GM12801 (cell line): Measurements from ENCODE around the gene UHRF2.

Experiments
- TF ChIP-seq, protein P1 (sequence below): IDR thresholded peaks from one replicate; pipeline ENCODE4 v1.5.1; 2011; ENCODE audit warnings: control low read depth; ENCODE audit not compliant: insufficient read length; ENCODE audit errors: extremely low read depth

UHRF2 gene

DNA sequence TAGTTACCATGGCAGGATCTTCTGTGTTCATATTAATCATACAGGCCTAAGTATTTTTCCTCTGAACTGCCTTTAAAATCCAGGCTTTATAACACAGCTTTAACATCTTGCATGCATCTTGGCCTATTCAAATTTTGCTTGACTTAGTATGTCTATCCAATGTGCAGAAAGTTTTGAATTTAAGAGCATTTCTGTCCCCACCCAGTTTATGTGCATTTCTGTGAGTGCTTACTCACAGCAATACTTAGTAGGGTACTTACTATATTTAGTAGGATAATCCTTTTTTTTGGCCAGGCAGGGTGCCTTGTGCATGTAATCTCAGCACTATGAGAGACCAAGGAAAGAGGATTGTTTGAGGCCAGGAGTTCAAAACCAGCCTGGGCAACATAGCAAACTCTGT lies 18.0 kb downstream of the UHRF2 start:
- TF ChIP-seq, protein P1, sequence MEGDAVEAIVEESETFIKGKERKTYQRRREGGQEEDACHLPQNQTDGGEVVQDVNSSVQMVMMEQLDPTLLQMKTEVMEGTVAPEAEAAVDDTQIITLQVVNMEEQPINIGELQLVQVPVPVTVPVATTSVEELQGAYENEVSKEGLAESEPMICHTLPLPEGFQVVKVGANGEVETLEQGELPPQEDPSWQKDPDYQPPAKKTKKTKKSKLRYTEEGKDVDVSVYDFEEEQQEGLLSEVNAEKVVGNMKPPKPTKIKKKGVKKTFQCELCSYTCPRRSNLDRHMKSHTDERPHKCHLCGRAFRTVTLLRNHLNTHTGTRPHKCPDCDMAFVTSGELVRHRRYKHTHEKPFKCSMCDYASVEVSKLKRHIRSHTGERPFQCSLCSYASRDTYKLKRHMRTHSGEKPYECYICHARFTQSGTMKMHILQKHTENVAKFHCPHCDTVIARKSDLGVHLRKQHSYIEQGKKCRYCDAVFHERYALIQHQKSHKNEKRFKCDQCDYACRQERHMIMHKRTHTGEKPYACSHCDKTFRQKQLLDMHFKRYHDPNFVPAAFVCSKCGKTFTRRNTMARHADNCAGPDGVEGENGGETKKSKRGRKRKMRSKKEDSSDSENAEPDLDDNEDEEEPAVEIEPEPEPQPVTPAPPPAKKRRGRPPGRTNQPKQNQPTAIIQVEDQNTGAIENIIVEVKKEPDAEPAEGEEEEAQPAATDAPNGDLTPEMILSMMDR, result no peak

DNA sequence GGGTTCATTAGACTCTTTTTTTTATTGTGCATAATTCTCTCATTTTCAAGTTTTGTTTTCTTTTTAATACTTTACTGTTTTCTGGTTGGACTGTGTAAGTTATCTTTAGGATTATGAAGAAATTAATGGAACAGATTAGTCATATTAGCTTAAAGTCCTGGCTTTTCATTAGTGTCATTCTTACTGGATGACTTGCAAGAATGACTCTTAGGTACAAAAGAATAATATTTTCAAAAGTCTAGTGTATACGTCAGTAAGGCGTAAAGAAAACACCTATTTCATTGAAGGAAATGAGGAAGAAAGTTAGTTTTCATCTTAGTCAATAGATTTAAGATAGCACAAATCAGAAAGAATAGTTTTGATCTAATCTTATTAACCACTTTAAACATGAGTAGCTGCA lies 20.4 kb downstream of the UHRF2 start:
- TF ChIP-seq, protein P1, result no peak

DNA sequence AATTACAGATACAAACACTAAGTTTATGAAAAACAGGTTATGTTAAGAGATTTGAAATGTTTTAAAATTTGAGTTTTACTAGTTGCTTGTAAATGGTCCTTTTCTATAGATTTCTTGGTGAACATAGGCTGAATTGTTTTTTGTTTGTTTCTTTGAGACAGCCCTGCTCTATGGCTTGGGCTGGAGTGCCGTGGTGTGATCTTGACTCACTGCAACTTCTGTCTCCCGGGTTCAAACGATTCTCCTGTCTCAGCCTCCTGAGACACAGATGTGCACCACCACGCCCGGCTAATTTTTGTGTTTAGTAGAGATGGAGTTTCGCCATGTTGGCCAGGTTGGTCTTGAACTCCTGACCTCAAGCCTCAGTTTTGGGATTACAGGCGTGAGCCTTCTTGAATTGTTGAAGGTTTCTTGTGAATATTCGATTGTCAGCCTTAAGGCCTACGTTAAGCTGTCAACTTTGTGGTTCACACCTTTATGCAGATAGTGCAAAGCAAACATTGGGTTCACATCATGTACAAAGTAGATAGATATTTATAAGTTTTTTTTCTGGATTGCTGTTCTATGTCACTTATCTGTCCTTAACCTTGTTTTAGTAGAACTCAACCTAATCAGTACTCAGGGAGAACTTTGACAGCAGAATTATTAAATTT lies 26.2 kb downstream of the UHRF2 start:
- TF ChIP-seq, protein P1, result no peak

DNA sequence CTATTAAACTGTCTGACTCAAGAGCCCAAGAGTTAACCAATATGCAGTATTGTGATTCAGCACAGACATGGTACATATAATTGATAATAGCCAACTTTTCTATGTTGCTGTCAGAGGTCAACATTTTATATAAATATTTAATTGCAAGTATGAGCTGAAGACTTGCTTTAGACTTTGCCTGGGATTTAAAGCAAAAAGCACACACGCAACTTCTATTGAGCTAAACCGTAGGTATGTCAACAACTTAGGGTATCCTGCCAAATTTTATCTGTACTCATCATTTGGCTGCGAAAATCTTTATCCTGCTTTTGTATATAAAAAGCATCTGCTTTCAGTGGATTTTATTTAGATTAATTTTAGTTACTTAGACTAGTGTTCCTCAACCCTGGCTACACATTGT lies 27.4 kb downstream of the UHRF2 start:
- TF ChIP-seq, protein P1, result no peak

DNA sequence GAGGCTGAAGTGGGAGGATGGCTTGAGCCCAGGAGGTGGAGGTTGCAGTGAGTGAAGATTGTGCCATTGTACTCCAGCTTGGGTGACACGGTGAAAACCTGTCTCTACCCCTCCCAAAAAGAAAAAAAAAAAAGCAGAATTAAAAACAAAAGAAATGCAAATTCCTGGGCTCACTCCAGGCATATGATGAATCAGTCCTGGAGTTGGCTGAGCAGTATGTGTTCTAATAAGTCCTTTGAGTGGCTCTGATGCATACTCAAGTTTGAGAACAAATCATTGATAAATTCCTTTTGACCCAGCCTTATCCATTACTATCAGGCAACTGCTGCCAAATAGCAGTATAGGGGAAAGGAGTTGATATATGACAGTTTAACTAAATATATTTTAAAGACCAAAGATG lies 28.3 kb downstream of the UHRF2 start:
- TF ChIP-seq, protein P1, result no peak

DNA sequence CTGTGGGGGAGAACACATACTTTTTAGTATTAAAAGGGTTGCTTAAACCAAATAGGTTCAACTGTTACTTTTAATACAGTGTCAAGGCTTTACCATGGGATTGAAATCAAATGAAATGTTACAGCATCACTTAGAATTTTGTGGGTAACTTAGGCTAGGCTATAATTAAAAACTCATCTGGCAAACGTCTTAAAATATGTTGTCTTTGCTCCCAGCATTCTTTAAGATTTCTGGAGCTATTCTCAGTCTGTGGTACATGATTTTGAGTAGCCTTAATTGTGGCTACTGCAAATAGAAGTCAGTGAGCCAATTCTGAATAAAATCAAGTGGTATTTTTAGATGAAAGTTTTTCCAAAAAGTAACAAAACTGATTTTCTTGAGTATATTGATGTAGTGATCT lies 30.7 kb downstream of the UHRF2 start:
- TF ChIP-seq, protein P1, result no peak

DNA sequence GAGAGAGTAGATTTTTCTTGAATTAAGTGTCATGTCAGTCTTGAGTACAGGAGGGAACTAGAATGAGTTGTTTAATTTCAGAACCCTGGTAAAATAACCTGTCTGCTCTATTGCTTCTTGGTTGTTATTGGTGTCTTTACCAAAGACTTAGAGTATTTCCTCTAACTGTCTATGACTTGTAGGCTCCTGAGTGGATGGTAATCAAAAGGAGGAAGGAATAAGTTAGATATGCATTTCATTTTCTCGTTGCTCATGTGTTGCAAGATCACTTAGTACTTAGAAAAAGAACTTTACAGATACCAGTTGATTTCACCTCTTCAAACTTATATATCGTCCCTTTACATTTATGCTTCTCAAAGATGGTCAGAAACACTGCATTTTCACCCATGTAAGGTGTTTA lies 31.1 kb downstream of the UHRF2 start:
- TF ChIP-seq, protein P1, result no peak
